ENCODE data around the gene PPP1R14D.

DNA sequence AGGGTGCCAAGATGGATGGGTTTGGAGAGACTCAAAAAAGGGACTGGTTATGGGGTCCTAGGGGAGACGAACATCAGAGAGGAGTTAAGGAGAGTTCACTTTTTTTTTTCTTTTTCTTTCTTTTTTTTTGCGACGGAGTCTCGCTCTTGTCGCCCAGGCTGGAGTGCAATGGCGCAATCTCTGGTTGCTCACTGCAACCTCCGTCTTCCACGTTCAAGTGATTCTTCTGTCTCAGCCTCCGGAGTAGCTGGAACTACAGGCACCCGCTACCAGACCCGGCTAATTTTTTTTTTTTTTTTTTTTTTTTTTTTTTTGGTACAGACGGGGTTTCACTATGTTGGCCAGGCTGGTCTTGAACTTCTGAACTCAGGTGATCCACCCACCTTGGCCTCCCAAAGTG lies 16.5 kb upstream of the PPP1R14D start:
- TF ChIP-seq EZH2 (IDR thresholded peaks at IDR 0.05; ENCODE audit: insufficient read depth, poor library complexity, severe bottlenecking), result no peak
- TF ChIP-seq EZH2phosphoT487 (IDR thresholded peaks at IDR 0.05; ENCODE audit: insufficient read depth, low read depth), result no peak

Measured in GM23248 (cell line).